Measurements from ENCODE around the gene ADCY6.
A peak's percentile ranks its signal among the peaks of the same experiment; 100 is the strongest.

The ADCY6 gene

GRCh38 chr12:48795550-48796455 lies 6.9 kb upstream of the ADCY6 start:
- no peak overlapping the region for H3K27ac ChIP-seq
- no peaks in the 10 kb centered on the region for H3K36me3 ChIP-seq
- H3K4me1 ChIP-seq: peaks cover 0 to 7% (median 2%) of the 10 kb centered on the region in 4 donors
- peaks cover 0 to 9% of the 10 kb centered on the region in 2 donors for H3K27me3 ChIP-seq
- intact Hi-C loops (cut with DNase I; ENCODE audit: low total_unique reads): loop anchor here (2.0 kb wide), 1 partner anchor 43 kb away; no protein-coding TSS in a partner anchor
- peak; percentile 80 to 83 for DNase-seq
- H3K9me3 ChIP-seq: no peaks in the 10 kb centered on the region
- H3K4me3 ChIP-seq: no peak overlapping the region
- TF ChIP-seq CTCF (IDR thresholded peaks at IDR 0.05): peak; percentile 91 to 98

GRCh38 chr12:48794870-48795269 lies 6.0 kb upstream of the ADCY6 start:
- DNase-seq: no peak
- H3K36me3 ChIP-seq: no peaks in the 10 kb centered on the region
- intact Hi-C loops (cut with DNase I; ENCODE audit: low total_unique reads): loop anchor here (2.0 kb wide), 1 partner anchor 42 kb away; no protein-coding TSS in a partner anchor
- no peak for TF ChIP-seq CTCF (IDR thresholded peaks at IDR 0.05)
- H3K27me3 ChIP-seq: no peaks in the 10 kb centered on the region
- no peak overlapping the region for H3K27ac ChIP-seq
- H3K4me3 ChIP-seq: no peak overlapping the region
- H3K4me1 ChIP-seq: peaks cover 0 to 9% (median 4%) of the 10 kb centered on the region in 4 donors
- no peaks in the 10 kb centered on the region for H3K9me3 ChIP-seq

- Histone ChIP-seq H3K27me3 (no peaks in the 10 kb centered on the region), H3K4me3 (no peak overlapping the region), H3K36me3 (no peaks in the 10 kb centered on the region), H3K27ac (no peak overlapping the region), H3K4me1 (peaks cover 0 to 17% (median 10%) of the 10 kb centered on the region in 4 donors), H3K9me3 (no peaks in the 10 kb centered on the region)
- intact Hi-C loops (cut with DNase I; ENCODE audit: low total_unique reads): loop anchor here (2.0 kb wide), 1 partner anchor 41 kb away; no protein-coding TSS in a partner anchor
- DNase-seq: no peak
- TF ChIP-seq CTCF (IDR thresholded peaks at IDR 0.05): no peak
Measured at GRCh38 chr12:48793696-48794095, 4.8 kb upstream of the ADCY6 start.

- intact Hi-C loops (cut with DNase I; ENCODE audit: low total_unique reads): no loop called here
- Histone ChIP-seq H3K27me3 (no peaks in the 10 kb centered on the region), H3K4me1 (peaks cover 0 to 41% (median 33%) of the 10 kb centered on the region in 4 donors), H3K27ac (peak overlapping the region; percentile 98), H3K36me3 (no peaks in the 10 kb centered on the region), H3K9me3 (no peaks in the 10 kb centered on the region), H3K4me3 (peak overlapping the region; percentile 81 to 97)
- TF ChIP-seq CTCF (IDR thresholded peaks at IDR 0.05): no peak
- DNase-seq: no peak
Measured at GRCh38 chr12:48789858-48790326, 1.0 kb upstream of the ADCY6 start.

GRCh38 chr12:48788524-48788853 lies 400 bp downstream of the ADCY6 start:
- no peak for TF ChIP-seq CTCF (IDR thresholded peaks at IDR 0.05)
- peak overlapping the region; percentile 98 for H3K27ac ChIP-seq
- intact Hi-C loops (cut with DNase I; ENCODE audit: low total_unique reads): no loop called here
- H3K27me3 ChIP-seq: no peaks in the 10 kb centered on the region
- H3K4me1 ChIP-seq: peaks cover 0 to 55% (median 34%) of the 10 kb centered on the region in 4 donors
- H3K36me3 ChIP-seq: peaks cover 0 to under 1% (median 0%) of the 10 kb centered on the region in 3 donors
- DNase-seq: no peak
- no peaks in the 10 kb centered on the region for H3K9me3 ChIP-seq
- peak overlapping the region; percentile 81 to 97 for H3K4me3 ChIP-seq

Measured in tibial artery (tissue), 4 donors.